H1 (cell line): ENCODE measurements around the gene NRXN2. TPM values are rescaled to one million over a fixed set of nuclear protein-coding genes. Genes with fewer than 3 reads are reported as not detected.

Experiments
- CTCF ChIA-PET: fragments of 300-600 bp; sonication (Branson Sonifier 250); formaldehyde crosslinking; loops from one replicate; lab custom pipeline; 2021; ENCODE audit not compliant: partially characterized antibody; lab: Charles Lee
- POLR2A ChIA-PET: fragments of 300-600 bp; sonication (Branson Sonifier 250); formaldehyde crosslinking; loops from one replicate; lab custom pipeline; 2021; ENCODE audit warnings: inconsistent platforms; ENCODE audit not compliant: partially characterized antibody; lab: Charles Lee
- DNase-seq, 2 experiments: peaks; one replicate each; pipeline versions ENCODE4 v3.0.0 to v3.0.0-alpha.2; 2010 to 2022; ENCODE audit warnings: low spot score in 2 of 2, low read depth in 1 of 2, mixed read lengths in 1 of 2
- FAIRE-seq: peaks from 2 replicates; lab custom pipeline; 2011; peaks lifted over from hg19 to GRCh38; lab: Jason Lieb, UNC
- H2AFZ ChIP-seq: 2 replicates; pipeline ENCODE4 v1.8.1; 2012; ENCODE audit warnings: low read length, inconsistent platforms
- H2AK5ac ChIP-seq: 2 replicates; pipeline ENCODE4 v1.6.1; 2013; ENCODE audit warnings: low read depth, low read length
- H2BK120ac ChIP-seq: replicated peaks from 2 replicates; pipeline ENCODE3; 2013; ENCODE audit warnings: low read depth, low read length, inconsistent platforms
- H2BK12ac ChIP-seq: 2 replicates; pipeline ENCODE4 v1.6.1; 2013; ENCODE audit warnings: low read depth, low read length
- H2BK15ac ChIP-seq: 2 replicates; pipeline ENCODE4 v1.6.1; 2013; ENCODE audit warnings: low read length
- H2BK20ac ChIP-seq: 2 replicates; pipeline ENCODE4 v1.6.1; 2013; ENCODE audit warnings: low read length
- H2BK5ac ChIP-seq: 2 replicates; pipeline ENCODE4 v1.6.1; 2013; ENCODE audit warnings: low read depth, low read length
- H3K14ac ChIP-seq: 2 replicates; pipeline ENCODE4 v1.6.1; 2013; ENCODE audit warnings: inconsistent platforms; ENCODE audit not compliant: insufficient read length
- H3K18ac ChIP-seq: 2 replicates; pipeline ENCODE4 v1.6.1; 2013; ENCODE audit warnings: low read length; ENCODE audit errors: extremely low read depth
- H3K23ac ChIP-seq: 2 replicates; pipeline ENCODE4 v1.6.1; 2013; ENCODE audit warnings: inconsistent platforms; ENCODE audit not compliant: insufficient read length
- H3K23me2 ChIP-seq: 2 replicates; pipeline ENCODE4 v1.6.1; 2013; ENCODE audit warnings: low read depth, low read length
- H3K27ac ChIP-seq: 2 replicates; pipeline ENCODE4 v1.6.1; 2011; ENCODE audit warnings: low read depth, low read length, inconsistent platforms
- H3K27me3 ChIP-seq, 4 experiments: replicated peaks in 1 of 4; 1 replicate in 1 of 4; 2 replicates in 3 of 4; pipeline versions ENCODE4 v1.6.1 to v1.8.1; 2011 to 2013; ENCODE audit warnings: low read length in 3 of 4, mild to moderate bottlenecking in 3 of 4, inconsistent platforms in 2 of 4, mixed read lengths in 2 of 4, moderate library complexity in 1 of 4; ENCODE audit not compliant: control insufficient read depth in 3 of 4, insufficient read depth in 3 of 4; ENCODE audit errors: extremely low read depth in 1 of 4
- H3K36me3 ChIP-seq, 4 experiments: 2 replicates each; pipeline versions ENCODE4 v1.6.1 to v1.8.1; 2011 to 2013; ENCODE audit warnings: mild to moderate bottlenecking in 4 of 4, low read length in 3 of 4, moderate library complexity in 2 of 4, control low read depth in 1 of 4, inconsistent platforms in 1 of 4; ENCODE audit not compliant: insufficient read depth in 4 of 4, control insufficient read depth in 2 of 4
- H3K4ac ChIP-seq: replicated peaks from 2 replicates; pipeline ENCODE3; 2013; ENCODE audit warnings: low read length, low read depth, mixed read lengths, inconsistent platforms; ENCODE audit not compliant: insufficient read length
- H3K4me1 ChIP-seq, 4 experiments: replicated peaks in 1 of 4; 1 replicate in 1 of 4; 2 replicates in 3 of 4; pipeline versions ENCODE4 v1.6.1 to v1.8.1; 2011 to 2013; ENCODE audit warnings: low read length in 3 of 4, inconsistent platforms in 2 of 4, mixed read lengths in 1 of 4; ENCODE audit not compliant: insufficient read depth in 4 of 4, control insufficient read depth in 3 of 4
- H3K4me2 ChIP-seq, 2 experiments: 2 replicates each; pipeline versions ENCODE4 v1.6.1 to v1.8.1; 2011 to 2013; ENCODE audit warnings: low read depth in 2 of 2, low read length in 2 of 2, control low read depth in 1 of 2, inconsistent platforms in 1 of 2, mild to moderate bottlenecking in 1 of 2; ENCODE audit not compliant: insufficient read depth in 1 of 2
- H3K4me3 ChIP-seq, 4 experiments: fragments of 200-600, 300-600 bp in 1 of 4; sonication (generic), shearing (Covaris generic), sonication (Bioruptor Twin) in 1 of 4; 2 replicates each; pipeline versions ENCODE4 v1.5.1 to v1.8.1; 2011 to 2016; ENCODE audit warnings: low read length in 4 of 4, low read depth in 3 of 4, control low read depth in 2 of 4, inconsistent platforms in 2 of 4, mild to moderate bottlenecking in 2 of 4, mixed read lengths in 1 of 4, moderate library complexity in 1 of 4; ENCODE audit not compliant: insufficient read depth in 2 of 4; ENCODE audit errors: extremely low read depth in 1 of 4
- H3K56ac ChIP-seq: replicated peaks from 2 replicates; pipeline ENCODE3; 2013; ENCODE audit warnings: low read depth, mild to moderate bottlenecking, mixed read lengths, low read length, inconsistent platforms; ENCODE audit not compliant: insufficient read length
- H3K79me1 ChIP-seq: 2 replicates; pipeline ENCODE4 v1.6.1; 2013; ENCODE audit warnings: low read depth, low read length, control low read depth
- H3K79me2 ChIP-seq, 2 experiments: 2 replicates each; pipeline versions ENCODE4 v1.6.1 to v1.8.1; 2012 to 2013; ENCODE audit warnings: low read length in 2 of 2, mild to moderate bottlenecking in 2 of 2, inconsistent platforms in 1 of 2; ENCODE audit not compliant: insufficient read depth in 2 of 2, control insufficient read depth in 1 of 2
- H3K9ac ChIP-seq, 4 experiments: replicated peaks in 1 of 4; 1 replicate in 1 of 4; 2 replicates in 3 of 4; pipeline versions ENCODE4 v1.6.1 to v1.8.1; 2011 to 2013; ENCODE audit warnings: low read depth in 3 of 4, low read length in 3 of 4, control low read depth in 2 of 4, mild to moderate bottlenecking in 2 of 4, moderate library complexity in 2 of 4, inconsistent platforms in 1 of 4; ENCODE audit errors: extremely low read depth in 1 of 4
- H3K9me3 ChIP-seq, 2 experiments: 2 replicates each; pipeline versions ENCODE4 v1.6.1 to v1.8.1; 2012 to 2013; ENCODE audit warnings: mild to moderate bottlenecking in 2 of 2, moderate library complexity in 2 of 2, control low read depth in 1 of 2, inconsistent platforms in 1 of 2, low read depth in 1 of 2, low read length in 1 of 2, mixed read lengths in 1 of 2; ENCODE audit not compliant: insufficient read depth in 2 of 2
- H4K20me1 ChIP-seq, 2 experiments: replicated peaks in 1 of 2; 2 replicates each; pipeline versions ENCODE3 to v1.8.1; 2011 to 2013; ENCODE audit warnings: inconsistent platforms in 2 of 2, low read length in 2 of 2, mild to moderate bottlenecking in 1 of 2; ENCODE audit not compliant: insufficient read depth in 2 of 2, control insufficient read depth in 1 of 2
- H4K5ac ChIP-seq: 2 replicates; pipeline ENCODE4 v1.6.1; 2013; ENCODE audit warnings: low read length, low read depth, mixed read lengths, inconsistent platforms; ENCODE audit not compliant: insufficient read length
- H4K8ac ChIP-seq: 2 replicates; pipeline ENCODE4 v1.8.0; 2013; ENCODE audit warnings: mild to moderate bottlenecking, moderate library complexity, low read length, inconsistent platforms; ENCODE audit not compliant: insufficient read depth; ENCODE audit errors: extremely low read depth
- H4K91ac ChIP-seq: replicated peaks from 2 replicates; pipeline ENCODE3; 2013; ENCODE audit warnings: low read length, mixed read lengths, inconsistent platforms; ENCODE audit not compliant: insufficient read length
- ASH2L ChIP-seq: fragments of 200-600, 300-600 bp; sonication (generic); IDR thresholded peaks from one replicate; pipeline ENCODE4 v1.7.1; 2017; ENCODE audit warnings: low read length
- CBX5 ChIP-seq: fragments of 300-800, 300-1000 bp; sonication (generic); IDR thresholded peaks from 2 replicates; pipeline ENCODE4 v1.7.1; 2016; ENCODE audit warnings: antibody characterized with exemption, low read length, low read depth
- JUND ChIP-seq: IDR thresholded peaks from 2 replicates; pipeline ENCODE4 v1.6.1; 2011; ENCODE audit warnings: mild to moderate bottlenecking, improper control_type of control experiment, low read length
- KDM1A ChIP-seq: fragments of 200-600, 300-600 bp; sonication (generic); IDR thresholded peaks from 2 replicates; pipeline ENCODE4 v1.7.1; 2016; ENCODE audit warnings: mild to moderate bottlenecking, low read length, borderline replicate concordance
- NRF1 ChIP-seq: IDR thresholded peaks from 2 replicates; pipeline ENCODE4 v1.6.1; 2011; ENCODE audit warnings: mild to moderate bottlenecking, low read depth, low read length, improper control_type of control experiment
- PHF8 ChIP-seq: fragments of 200-600 bp; sonication (generic); conservative IDR thresholded peaks from 2 replicates; pipeline ENCODE4 v1.7.1; 2012; ENCODE audit warnings: low read depth, mild to moderate bottlenecking, inconsistent platforms, low read length, moderate library complexity
- SIN3A ChIP-seq, 2 experiments: IDR thresholded peaks in 1 of 2; conservative IDR thresholded peaks in 1 of 2; 2 replicates each; pipeline ENCODE4 v1.6.1; 2011 to 2012; ENCODE audit warnings: low read length in 2 of 2, improper control_type of control experiment in 1 of 2, low read depth in 1 of 2, mild to moderate bottlenecking in 1 of 2
- SP1 ChIP-seq: IDR thresholded peaks from 2 replicates; pipeline ENCODE4 v1.6.1; 2011; ENCODE audit warnings: low read depth, low read length
- SUZ12 ChIP-seq: fragments of 200-600 bp; sonication (generic); IDR thresholded peaks from 2 replicates; pipeline ENCODE4 v1.6.1; 2012; ENCODE audit warnings: mild to moderate bottlenecking, inconsistent platforms, low read length, moderate library complexity, mixed read lengths
- TAF1 ChIP-seq: IDR thresholded peaks from 2 replicates; pipeline ENCODE4 v1.6.1; 2011; ENCODE audit warnings: mild to moderate bottlenecking, low read depth, low read length
- TAF7 ChIP-seq: optimal IDR thresholded peaks from 2 replicates; pipeline ENCODE3; 2011; ENCODE audit warnings: low read depth, mild to moderate bottlenecking, inconsistent platforms, low read length, moderate library complexity, borderline replicate concordance
- TBP ChIP-seq: IDR thresholded peaks from 2 replicates; pipeline ENCODE4 v1.6.1; 2011; ENCODE audit warnings: low read depth, low read length, improper control_type of control experiment
- TEAD4 ChIP-seq: IDR thresholded peaks from 2 replicates; pipeline ENCODE4 v1.6.1; 2012; ENCODE audit warnings: low read depth, low read length, inconsistent platforms, mixed read lengths
- WGBS, 2 experiments: shearing (Covaris generic) in 1 of 2; methylation state at CpG; one replicate each; pipeline versions ENCODE4 v1.1.6 to v1.1.7; 2013 to 2015; ENCODE audit warnings: low lambda C conversion rate in 2 of 2, mixed read lengths in 2 of 2, inconsistent platforms in 1 of 2, low coverage in 1 of 2, missing lambda C conversion rate in 1 of 2; ENCODE audit not compliant: insufficient replicate concordance in 2 of 2, insufficient coverage in 1 of 2, insufficient read length in 1 of 2; ENCODE audit errors: extremely low coverage in 1 of 2, missing lambda C conversion rate in 1 of 2; 5-methylcytosine and 5-hydroxymethylcytosine counted together
- polyA plus RNA-seq, 7 experiments: library from polyadenylated mRNA; depleted of rRNA in 3 of 7; stranded (reverse) in 5 of 7; unstranded in 2 of 7; fragments of >200 nt in 5 of 7; fragments of 200-250 nt in 2 of 7; gene quantifications; 1 replicate in 5 of 7; 2 replicates in 1 of 7; 4 replicates in 1 of 7; pipeline versions ENCODE4 v1.2.1 to v1.2.3, GENCODE V29; 2011 to 2013; ENCODE audit warnings: missing spikeins in 2 of 7, mixed read lengths in 2 of 7
- total RNA-seq: library from RNA; stranded (reverse); fragmentation: NEBNext Ultra II Directional; extraction: Animal tissue kit (Norgen Biotek cat#: 25700); gene quantifications from 2 replicates; pipeline ENCODE4 v1.2.1, GENCODE V29; 2021

Gene NRXN2
- total and polyA plus RNA-seq, 2 of the 8 experiments (the other 6 are each of a cell fraction or from before 2014, with no cell fraction given) = 1.3 to 11.5 TPM

DNA sequence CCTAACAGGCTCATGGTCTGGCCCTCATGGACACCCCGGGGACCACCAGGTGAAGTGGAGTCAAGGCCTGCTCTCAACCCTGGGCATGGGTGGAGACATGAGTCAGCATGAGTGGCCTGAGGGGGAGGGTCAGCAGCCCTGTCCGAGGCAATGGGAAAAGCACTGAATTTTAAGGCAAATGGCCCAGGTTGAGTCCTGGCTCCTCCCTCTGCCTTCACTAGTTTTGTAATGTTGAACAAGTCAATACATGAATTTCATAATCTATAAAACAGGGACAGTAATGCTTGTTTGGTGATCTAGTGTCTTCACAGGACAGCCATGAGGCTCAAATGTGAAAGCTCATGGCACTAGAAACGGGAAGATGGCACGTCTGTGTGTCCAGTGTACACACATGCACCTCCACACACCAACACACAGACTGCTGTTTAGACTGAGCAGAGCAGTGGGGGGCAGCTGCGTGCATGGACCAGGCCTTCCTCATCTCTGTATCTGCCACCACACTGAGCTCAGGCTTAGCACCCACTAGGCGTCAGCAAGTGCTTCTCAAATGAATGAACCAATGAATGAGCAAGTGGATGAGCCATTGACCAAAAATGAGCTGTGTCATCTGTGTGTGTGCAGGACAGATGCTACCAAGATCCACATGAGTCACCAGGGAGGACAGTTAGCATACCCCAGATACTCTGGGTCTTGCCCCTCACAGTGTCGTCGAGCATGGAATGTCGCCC is 63.4 kb downstream of the NRXN2 start:
- 0 out of 2 replicates have a peak overlapping the region, but pooled peaks have one; percentile 3 for H2BK5ac ChIP-seq
- H2BK15ac ChIP-seq = no peak overlapping the region
- no peaks in the 10 kb centered on the region for H3K36me3 ChIP-seq
- H3K4me3 ChIP-seq = no peak overlapping the region
- H3K56ac ChIP-seq = no peak overlapping the region
- ChIA-PET POLR2A (interaction anchor here (1.3 kb wide), 1 partner anchor 66 kb away, joined by 3 read pairs; no protein-coding TSS in a partner anchor), CTCF (interaction anchor here (0.7 to 3.7 kb wide), 22 partner anchors 7 to 327 kb away, joined by 3 to 57 read pairs (median 4); no protein-coding TSS in a partner anchor)
- H4K5ac ChIP-seq = no peak overlapping the region
- no peak overlapping the region for H3K9ac ChIP-seq
- no peak overlapping the region for H3K4ac ChIP-seq
- no peaks in the 10 kb centered on the region; the same call in 1 of the 2 replicates for H3K23me2 ChIP-seq
- 91% methylated on average over 9 of the region's 9 CpGs; no CpG with 5 or more reads in 1 of the 2 experiments for WGBS, 2 experiments
- H3K23ac ChIP-seq = no peak overlapping the region
- no peaks in the 10 kb centered on the region; a peak in 1 of 7 replicates for H3K27me3 ChIP-seq
- H3K79me2 ChIP-seq = no peaks in the 10 kb centered on the region
- no peak overlapping the region for H2BK120ac ChIP-seq
- H3K9me3 ChIP-seq = no peaks in the 10 kb centered on the region
- no peak overlapping the region for H4K8ac ChIP-seq
- no peak overlapping the region for H2AK5ac ChIP-seq
- no peak for DNase-seq
- no peaks in the 10 kb centered on the region for H3K79me1 ChIP-seq
- H2BK12ac ChIP-seq = no peak overlapping the region
- H2BK20ac ChIP-seq = no peak overlapping the region
- no peak for TF ChIP-seq SUZ12
- no peak for TF ChIP-seq TEAD4
- TF ChIP-seq JUND = no peak
- no peak for TF ChIP-seq TAF1
- no peak for TF ChIP-seq TAF7
- TF ChIP-seq PHF8 = no peak
- no peak for TF ChIP-seq TBP
- no peak for TF ChIP-seq KDM1A
- no peak for TF ChIP-seq CBX5
- no peak for TF ChIP-seq NRF1
- no peak for TF ChIP-seq SIN3A (conservative IDR thresholded peaks at IDR 0.05 in 1 of 2, IDR thresholded peaks at IDR 0.05 in 1 of 2; ENCODE audit: low read depth in 1 of 2, low read length in 2 of 2)
- no peak for TF ChIP-seq ASH2L
- TF ChIP-seq SP1 = no peak
- H3K18ac ChIP-seq = no peak overlapping the region
- H3K4me2 ChIP-seq = no peak overlapping the region
- peaks cover 0 to 10% (median 0%) of the 10 kb centered on the region in 4 experiments; a peak in 2 of 7 replicates for H3K4me1 ChIP-seq
- no peak overlapping the region for H4K91ac ChIP-seq
- FAIRE-seq = no peak
- H4K20me1 ChIP-seq = no peaks in the 10 kb centered on the region
- no peak overlapping the region for H3K14ac ChIP-seq
- H3K27ac ChIP-seq = no peak overlapping the region
- no peak overlapping the region for H2AFZ ChIP-seq
